Islet of Langerhans (tissue), 1 donor: ENCODE results near the gene EXOC7.
"Not testable (repeated sequence)": the region's sequence is repeated elsewhere in the genome, so short reads cannot be mapped to it uniquely, and the experiment has no call there.

ENCODE experiments used
- FAIRE-seq: peaks from one replicate; lab custom pipeline; 2011; peaks lifted over from hg19 to GRCh38; lab: Jason Lieb, UNC

Gene EXOC7

GRCh38 chr17:76072148-76072858, 31.3 kb downstream of the EXOC7 start, which contains the start of gene SRP68:
Gene SRP68 (minus strand): TSS chr17:76072517. CDS start chr17:76072491, 26 bp downstream.
- no peak for FAIRE-seq

GRCh38 chr17:76071531-76072147, 31.9 kb downstream of the EXOC7 start:
- no peak for FAIRE-seq

- no peak for FAIRE-seq
Observed at GRCh38 chr17:76065775-76066174, 37.8 kb downstream of the EXOC7 start.

GRCh38 chr17:76063875-76064546, 39.6 kb downstream of the EXOC7 start:
- FAIRE-seq: no peak

GRCh38 chr17:76058264-76058663, 45.3 kb downstream of the EXOC7 start:
- FAIRE-seq: not testable (repeated sequence)

GRCh38 chr17:76056882-76057281, 46.7 kb downstream of the EXOC7 start:
- no peak for FAIRE-seq

- no peak for FAIRE-seq
Observed at GRCh38 chr17:76054112-76054476, 49.5 kb downstream of the EXOC7 start.

GRCh38 chr17:76053246-76054111, 50.1 kb downstream of the EXOC7 start:
- FAIRE-seq: no peak

GRCh38 chr17:76051561-76051960, 52.0 kb downstream of the EXOC7 start:
- no peak for FAIRE-seq

GRCh38 chr17:76050538-76051467, 52.8 kb downstream of the EXOC7 start:
- no peak for FAIRE-seq

- FAIRE-seq: no peak
Observed at GRCh38 chr17:76049836-76050537, 53.6 kb downstream of the EXOC7 start.

- no peak for FAIRE-seq
Observed at GRCh38 chr17:76049239-76049638, 54.3 kb downstream of the EXOC7 start.

GRCh38 chr17:76048711-76049110, 54.9 kb downstream of the EXOC7 start:
- FAIRE-seq: no peak

GRCh38 chr17:76048025-76048605, 55.5 kb downstream of the EXOC7 start:
- FAIRE-seq: no peak

- FAIRE-seq: no peak
Observed at GRCh38 chr17:76046064-76046463, 57.5 kb downstream of the EXOC7 start.

GRCh38 chr17:76044475-76045007, 59.0 kb downstream of the EXOC7 start:
- not testable (repeated sequence) for FAIRE-seq

- FAIRE-seq: not testable (repeated sequence)
Observed at GRCh38 chr17:76042868-76043267, 60.7 kb downstream of the EXOC7 start.

- FAIRE-seq: no peak
Observed at GRCh38 chr17:76040376-76040775, 63.2 kb downstream of the EXOC7 start.

- no peak for FAIRE-seq
Observed at GRCh38 chr17:76039121-76039520, 64.5 kb downstream of the EXOC7 start.

GRCh38 chr17:76038050-76038449, 65.5 kb downstream of the EXOC7 start:
- no peak for FAIRE-seq
